ENCODE data around the gene CLDN15.

The CLDN15 gene

DNA sequence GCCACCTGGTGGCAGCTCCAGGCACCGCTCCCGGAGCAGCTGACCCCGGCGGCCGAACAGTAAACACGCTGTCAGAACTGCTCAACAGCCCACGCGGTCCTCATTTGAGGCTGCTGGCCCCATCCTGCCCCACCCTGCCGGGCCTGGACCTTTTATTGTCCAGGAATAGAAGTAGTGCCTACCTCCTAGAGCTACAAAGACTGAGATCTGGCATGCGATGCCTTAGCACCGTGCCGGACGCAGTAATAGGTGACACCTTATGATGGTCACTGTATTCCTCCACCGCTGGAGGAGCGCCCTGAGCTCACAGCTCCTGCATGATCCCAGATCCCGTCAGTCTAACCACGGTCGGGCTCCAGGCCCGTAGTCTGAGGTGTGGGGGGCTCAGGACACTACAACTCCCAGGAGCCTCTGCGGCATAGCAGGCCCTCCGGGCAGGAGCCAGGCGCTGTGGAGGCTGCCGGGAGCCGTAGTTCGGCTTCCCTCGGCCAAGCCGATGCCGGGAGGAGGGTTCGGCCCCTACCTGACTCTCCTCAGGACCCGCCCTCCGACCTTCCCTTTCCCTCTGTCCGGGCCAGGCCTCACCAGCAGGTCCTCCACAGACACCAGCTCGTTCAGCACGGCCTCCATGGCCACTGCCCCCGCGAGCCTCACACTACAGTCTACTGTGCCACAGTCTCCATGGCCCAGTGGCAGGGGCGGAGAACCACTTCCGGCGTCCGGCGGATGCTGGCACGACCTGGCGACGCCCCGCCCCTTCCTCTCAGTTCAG, 7.0 kb upstream of the CLDN15 start, which contains the start of gene FIS1:
Gene FIS1 (minus strand): TSS at position 707 of the 772 bp plus-strand sequence. CDS start 77 bp downstream, at position 630.
- peak; percentile 95 for DNase-seq (ENCODE audit: low spot score)

DNA sequence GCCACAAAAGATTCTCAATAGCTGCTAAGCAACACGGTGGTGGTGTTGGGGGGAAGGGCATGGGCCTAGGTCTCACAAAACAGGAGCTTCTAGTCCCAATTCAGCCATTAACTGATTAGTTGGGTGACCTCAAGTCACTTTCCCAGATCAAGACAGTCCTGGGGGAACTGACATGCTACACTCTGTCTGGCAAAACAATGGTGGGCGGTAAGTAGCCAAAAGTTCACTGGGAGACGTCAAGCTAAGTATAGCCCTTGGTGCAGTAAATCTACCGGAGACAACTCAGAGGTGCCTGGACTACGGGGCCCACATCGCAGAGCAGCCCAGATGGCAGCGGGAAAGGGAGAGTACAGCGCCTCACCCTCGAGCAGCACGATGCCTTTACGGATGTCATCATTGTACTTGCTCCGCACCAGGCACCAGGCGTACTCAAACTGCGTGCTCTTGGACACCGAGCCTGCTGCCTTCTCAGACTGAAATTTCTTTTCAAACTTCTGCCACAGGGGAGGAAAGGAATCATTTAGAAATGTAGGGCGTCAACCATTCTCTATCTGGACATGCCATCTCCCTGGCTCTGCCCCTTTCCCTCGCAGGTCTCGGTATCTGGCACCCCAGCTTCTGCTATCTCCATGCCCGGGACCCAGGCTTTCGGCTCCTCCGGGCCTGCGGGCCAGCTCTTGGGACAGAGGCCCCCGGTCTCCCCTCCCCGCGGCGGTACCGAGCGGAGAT, 6.2 kb upstream of the CLDN15 start:
- DNase-seq (ENCODE audit: low spot score) = no peak

DNA sequence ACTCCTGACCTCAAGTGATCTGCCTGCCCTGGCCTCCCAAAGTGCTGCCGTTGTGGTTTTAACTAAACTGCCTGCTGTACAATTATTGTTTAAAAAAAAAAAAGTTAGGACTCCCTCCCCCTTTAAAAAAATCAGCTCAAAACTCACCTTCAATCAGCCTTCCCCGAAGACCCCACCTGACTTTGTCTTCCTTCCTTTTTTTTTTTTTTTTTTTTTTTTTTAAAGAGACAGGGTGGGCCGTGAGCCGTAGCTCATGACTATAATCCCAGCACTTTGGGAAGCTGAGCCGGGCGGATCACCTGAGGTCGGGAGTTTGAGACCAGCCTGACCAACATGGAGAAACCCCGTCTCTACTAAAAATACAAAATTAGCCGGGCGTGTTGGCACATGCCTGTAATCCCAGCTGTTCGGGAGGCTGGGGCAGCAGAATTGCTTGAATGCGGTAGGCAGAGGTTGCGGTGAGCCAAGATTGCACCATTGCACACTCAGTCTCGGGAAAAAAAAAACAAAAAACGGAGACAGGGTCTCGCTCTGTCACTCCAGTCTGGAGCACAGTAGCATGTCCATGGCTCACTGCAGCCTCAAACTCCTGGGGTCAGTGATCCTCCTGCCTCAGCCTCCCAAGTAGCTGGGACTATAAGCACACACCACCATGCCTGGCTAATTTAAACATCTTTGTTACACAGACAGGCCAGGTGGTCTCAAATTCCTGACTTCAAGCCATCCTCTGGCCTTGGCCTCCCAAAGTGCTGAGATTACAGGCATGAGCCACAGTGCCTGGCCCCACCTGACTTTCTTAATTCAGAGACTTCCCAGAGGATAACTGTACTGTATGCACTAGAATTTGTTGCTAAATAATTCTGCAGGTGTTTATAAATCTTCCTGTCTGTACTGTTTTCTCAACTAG, 4.1 kb upstream of the CLDN15 start:
- no peak for DNase-seq (ENCODE audit: low spot score)

DNA sequence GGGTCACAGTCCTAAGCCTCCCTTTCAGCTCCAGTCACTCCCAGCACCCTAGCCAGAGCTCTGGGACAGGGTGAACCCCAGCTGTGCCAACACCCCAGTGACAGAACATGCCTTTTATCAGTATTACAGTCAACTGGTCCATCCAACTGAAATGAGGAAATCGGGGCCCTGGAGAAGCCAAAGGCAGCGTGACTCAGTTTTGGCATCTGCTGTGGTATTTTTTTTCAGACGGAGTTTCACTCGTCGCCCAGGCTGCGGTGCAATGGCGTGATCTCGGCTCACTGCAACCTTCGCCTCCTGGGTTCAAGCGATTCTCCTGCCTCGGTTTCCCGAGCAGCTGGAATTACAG, 3.4 kb upstream of the CLDN15 start:
- no peak for DNase-seq (ENCODE audit: low spot score)

DNA sequence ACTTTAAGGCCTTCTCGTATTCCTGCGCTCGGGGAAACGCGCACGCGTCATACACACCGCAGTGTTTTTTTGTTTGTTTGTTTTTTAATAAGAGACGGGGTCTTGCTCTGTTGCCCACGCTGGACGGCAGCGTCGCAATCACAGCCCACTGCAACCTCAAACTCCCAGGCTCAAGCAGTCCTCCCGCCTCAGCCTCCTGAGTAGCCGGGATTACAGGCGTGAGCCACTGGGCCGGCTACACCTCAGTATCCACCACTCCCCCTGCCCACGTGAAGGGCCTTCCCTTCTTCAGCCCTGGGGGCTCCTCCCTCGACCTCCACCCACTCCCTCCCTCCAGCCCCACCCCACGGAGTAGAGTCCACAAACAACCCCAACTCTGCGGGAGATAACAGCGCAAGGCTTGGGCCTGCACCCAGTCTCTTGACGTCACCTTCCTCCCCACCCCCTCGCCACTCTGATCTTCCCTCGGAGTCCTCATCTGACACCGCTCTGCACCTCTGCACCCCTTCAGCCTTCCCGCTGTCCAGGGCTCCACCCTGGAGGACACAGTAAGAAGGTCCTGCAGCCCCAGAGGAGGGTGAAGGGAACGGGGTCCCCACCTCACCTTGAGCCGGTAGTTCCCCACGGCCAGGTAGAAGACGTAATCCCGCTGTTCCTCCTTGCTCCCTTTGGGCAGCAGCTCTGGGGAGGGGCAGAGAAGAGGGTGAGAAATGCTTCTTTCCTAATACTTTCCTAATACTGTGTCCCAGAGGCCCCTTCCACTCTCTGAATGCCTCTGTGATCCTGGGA, 2.8 kb upstream of the CLDN15 start:
- no peak for DNase-seq (ENCODE audit: low spot score)

DNA sequence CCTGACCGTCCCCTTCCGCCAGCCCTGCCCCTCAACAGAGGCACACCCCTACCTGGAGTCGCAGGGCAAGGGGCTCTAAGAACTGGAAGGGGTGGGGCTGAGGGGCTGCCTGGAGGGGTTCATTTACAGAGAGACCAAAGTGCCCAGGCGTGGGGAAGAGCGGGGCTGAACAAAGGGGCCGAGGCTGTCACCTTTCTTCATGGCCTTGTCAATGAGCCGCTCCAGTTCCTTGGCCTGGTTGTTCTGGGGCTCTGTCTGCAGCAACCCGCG, 2.3 kb upstream of the CLDN15 start:
- no peak for DNase-seq (ENCODE audit: low spot score)

DNA sequence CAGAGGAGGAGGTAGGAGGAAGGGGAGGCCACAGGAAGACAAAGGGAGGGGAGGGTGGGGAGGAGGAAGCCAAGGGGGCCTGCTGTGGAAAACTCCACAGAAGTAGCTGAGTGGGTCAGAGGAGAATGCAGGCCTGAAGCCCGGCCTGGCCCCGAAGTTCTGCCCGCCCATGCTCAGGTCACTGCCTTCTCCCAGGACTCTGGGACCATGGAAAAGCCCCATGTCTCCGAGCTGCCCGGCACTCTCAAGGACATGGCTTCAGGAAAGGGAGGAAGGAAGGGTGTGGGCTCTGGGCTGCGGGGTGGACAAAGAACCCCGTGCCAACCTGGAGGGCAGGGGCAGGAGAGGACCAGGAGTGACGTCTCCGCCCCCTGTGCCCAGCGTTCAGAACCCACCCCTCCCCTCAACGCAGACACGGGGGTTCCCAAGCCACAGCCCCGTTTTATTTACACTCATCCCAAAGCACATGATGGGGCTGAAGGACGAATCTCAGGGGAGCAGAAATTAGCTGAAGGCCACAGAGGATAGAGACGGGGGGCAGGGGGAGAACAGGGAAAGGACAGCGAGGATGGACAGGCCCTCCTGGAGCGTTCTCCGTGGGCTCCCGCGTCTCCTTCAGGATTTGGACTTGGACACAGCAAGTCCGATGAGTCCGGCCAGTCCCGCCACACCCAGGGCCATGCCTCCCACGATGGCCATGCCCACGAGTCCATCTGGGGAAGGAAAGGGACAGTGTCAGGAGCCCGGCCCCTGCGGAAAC, 1.8 kb upstream of the CLDN15 start:
- DNase-seq (ENCODE audit: low spot score) = no peak

DNA sequence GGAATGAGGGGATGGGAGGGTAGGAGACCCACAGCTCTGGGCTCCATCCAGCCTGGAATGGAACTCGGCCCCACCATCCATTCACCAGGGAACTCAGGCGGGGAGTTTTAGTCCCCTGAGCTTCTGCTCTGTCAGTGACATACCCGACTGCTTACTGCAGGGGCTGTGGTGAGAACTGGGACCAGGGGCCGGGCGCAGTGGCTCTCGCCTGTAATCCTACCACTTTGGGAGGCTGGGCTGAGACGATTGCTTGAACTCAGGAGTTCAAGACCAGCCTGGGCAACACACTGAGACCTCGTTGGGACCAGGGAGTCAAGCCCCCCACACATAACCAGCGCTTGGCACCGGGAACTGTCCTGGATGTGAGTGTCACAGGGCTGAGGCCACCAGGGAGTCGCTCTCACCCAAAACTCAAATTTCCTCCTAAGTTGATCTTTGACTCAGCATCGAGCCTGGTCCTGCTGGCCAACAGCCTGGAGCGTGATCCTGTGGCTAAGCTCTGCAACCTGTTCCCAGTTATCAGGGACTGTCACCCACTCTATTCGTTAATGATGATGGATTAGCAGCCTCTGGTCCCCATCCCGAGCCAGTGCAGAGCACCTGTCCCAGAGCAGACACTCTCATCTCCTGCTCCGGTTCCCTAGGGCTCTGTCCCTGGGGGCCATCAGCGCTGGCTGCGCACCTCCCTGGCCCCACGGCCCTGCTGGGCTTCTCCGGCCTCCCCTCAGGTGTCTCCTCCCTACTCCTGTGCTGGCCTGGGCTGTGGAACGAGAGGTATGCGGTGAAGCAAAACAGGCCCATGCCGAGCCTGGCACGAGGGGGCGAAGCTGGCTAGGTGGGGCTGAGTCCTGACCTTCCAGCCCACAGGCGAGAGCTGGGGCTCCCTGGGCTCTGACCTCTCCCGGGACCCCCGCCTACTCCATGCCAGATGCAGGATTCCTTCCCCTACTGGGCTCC, 902 bp upstream of the CLDN15 start:
- DNase-seq (ENCODE audit: low spot score) = no peak

DNA sequence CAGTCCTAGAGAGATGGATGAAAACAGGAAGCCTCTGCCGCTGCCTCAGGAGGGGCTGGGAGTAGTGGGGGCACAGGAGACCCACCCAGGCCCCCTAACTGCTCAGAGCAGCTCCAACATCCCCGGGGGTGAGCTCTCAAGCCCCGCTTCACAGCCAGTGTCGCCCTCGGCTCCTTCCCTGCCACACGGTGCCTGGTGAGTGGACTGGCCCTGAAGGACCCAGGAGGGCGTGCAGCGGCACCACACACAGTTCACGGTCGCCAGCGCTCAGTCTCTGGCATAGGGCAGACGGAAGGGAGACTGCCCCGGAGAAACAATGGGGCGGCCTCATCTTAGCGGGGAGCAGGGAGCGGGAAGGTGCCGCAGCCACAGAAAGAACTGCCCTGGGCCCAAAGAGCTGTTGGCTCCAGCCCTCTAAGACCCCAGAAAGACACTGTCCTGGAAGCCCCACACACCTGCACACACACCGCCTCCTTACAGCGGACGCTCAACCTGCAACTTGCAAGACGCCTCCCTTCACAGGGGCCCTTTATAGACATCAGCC, 1.2 kb downstream of the CLDN15 start:
- DNase-seq (ENCODE audit: low spot score) = no peak

DNA sequence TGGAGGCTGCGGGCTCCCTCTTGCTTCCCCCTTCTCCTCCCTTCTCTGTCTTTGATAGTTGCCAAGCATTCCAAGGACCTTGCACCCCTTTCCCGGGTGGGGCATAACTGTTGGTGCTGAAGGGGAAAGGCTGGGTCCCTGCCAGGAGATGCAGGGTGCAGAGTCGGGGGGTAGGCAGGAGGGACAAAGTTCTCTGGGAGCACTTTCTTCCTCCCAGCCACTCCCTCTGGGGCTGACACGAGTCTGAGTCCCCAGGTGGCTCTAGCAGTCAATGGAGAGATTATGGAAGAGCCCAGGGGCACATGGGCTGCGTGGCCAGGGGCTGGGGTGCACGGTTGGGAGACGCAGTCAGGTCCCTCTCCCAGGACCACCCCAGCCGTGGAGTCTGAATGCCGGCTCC, 2.1 kb downstream of the CLDN15 start:
- DNase-seq (ENCODE audit: low spot score) = no peak

DNA sequence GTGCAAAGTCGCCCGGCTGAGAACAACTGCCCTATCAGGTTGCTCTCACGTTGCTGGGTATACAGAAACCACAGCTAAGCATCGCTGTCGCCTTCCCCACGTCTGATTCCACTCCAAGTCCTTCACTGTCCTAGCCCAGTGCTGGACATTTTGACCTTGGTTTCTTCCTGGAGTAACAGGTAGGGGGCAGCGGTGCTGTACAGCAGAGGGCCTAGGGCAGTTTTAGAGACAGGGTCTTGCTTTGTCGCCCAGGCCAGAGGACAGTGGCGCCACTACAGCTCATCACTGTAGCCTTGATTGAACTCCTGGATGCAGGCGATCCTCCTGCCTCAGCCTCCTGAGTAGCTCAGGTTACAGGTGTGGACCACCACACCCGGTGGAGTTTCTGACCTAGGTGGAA, 2.6 kb downstream of the CLDN15 start:
- no peak for DNase-seq (ENCODE audit: low spot score)

DNA sequence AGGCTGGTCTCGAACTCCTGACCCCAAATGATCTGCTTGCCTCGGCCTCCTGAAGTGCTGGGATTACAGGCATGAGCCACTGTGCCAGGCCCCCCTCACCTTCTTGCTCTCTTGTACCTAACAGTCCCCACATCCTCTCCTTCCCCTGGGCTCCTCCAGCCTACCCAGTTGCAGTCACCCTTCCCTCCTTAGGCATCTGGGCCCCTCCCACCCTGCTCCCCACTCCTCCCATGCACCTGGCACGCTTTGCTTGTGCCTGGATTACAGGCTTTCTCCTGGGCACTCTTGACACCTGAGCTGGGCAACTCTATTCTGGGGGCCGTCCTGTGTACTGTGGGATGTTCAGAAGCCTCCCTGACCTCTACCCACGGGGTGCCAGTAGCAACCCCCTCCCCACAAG, 3.0 kb downstream of the CLDN15 start:
- no peak for DNase-seq (ENCODE audit: low spot score)

DNA sequence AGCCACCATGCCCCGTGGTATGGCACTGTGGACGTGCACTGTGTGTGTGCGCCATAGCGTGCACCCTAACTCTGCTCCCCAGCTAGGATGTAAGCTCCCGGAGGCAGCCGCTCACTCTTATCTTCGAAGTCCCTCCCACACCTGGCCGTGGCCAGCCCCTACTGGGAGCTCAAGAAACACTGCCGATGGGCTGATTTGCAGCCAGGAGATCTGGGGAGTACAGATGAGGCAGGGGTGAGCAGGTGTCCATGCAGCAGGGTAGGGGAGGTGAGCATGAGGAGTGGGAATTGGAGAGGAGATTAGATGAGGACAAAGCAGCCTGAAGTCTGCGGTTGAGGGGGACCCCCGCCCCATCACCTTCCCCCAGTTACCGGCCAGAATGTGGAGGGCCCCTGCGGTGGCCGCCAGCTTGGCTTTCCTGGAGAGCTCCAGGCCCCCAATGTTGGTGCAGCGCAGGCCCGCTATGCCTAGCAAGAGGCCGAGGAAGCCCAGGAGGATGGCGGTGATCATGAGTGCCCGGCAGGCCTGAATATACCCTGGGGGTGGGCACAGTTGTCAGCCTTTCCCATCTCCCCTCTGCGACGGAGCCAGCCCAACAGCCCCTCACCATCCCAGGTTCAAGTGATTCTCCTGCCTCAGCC, 3.6 kb downstream of the CLDN15 start:
- no peak for DNase-seq (ENCODE audit: low spot score)

DNA sequence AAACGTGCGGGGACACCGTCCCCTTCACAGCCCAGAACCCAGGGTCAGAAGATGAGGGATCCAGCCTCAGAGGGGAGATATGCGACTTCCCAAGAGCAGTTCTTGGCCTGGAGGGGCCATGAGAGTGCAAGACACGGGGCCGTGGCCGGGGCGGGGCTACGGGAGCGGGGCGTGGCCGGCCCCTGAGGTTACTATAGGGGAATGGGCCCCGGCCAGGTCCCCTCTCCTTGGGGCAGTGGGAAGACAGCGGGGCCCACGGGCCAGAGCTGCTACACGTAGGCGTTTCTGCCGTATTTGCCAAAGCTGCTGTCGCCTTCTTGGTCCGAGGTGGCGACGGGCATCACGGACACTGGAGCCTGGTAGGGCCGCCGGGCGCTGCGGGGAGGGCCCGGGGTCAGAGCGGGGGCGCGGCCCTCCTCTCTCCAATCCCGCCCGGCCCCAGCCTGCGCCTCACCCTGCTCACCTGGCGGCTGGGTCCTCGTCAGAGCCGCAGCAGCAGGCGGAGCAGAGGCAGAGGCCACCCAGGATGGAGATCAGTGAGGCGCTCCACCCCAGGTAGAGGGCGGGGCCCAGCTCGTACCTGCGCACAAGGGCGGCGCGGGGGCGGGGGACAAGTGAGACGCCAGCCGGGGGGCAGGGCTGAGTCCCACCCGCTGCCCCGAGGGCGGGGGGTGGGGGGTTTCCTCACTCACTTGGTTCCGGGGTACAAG, 5.3 kb downstream of the CLDN15 start:
- DNase-seq (ENCODE audit: low spot score) = no peak

DNA sequence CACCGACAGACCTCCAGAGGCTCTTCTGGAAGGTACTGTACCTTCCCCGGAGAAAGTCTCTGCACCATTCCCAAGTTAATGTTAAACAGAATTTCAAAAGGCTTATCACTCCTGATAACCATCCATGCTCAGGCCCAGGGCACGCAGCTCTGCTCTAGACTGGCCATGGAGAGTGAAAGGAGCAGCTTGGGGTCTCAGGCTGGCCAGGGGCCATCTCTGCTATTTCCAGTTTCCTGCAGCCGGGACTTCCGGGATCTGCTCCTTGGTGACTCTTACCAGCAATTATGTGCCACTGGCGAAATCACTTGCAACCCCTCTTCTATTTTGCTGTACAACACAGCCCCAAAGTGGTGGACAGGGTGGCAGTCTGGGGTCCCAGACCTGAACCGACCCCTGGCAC, 6.0 kb downstream of the CLDN15 start:
- no peak for DNase-seq (ENCODE audit: low spot score)

DNA sequence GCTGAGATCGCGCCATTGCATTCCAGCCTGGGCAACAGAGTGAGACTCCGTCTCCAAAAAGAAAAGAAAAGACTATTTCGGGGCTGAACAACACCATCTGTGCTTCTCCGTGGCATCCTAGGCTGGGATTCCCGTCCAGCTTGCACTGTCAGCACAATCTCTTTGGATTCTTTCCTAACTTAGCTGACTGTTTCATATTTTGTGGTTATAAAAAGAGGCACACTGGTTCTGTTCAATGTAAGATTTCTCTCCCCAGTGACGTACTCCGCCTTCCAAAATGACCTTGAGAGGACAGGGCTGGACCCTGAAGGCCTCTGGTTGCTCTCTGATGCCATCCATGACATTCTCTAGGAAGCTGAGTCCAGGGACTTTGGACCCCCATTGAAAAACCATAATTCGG, 10.9 kb downstream of the CLDN15 start:
- no peak for DNase-seq (ENCODE audit: low spot score)

DNA sequence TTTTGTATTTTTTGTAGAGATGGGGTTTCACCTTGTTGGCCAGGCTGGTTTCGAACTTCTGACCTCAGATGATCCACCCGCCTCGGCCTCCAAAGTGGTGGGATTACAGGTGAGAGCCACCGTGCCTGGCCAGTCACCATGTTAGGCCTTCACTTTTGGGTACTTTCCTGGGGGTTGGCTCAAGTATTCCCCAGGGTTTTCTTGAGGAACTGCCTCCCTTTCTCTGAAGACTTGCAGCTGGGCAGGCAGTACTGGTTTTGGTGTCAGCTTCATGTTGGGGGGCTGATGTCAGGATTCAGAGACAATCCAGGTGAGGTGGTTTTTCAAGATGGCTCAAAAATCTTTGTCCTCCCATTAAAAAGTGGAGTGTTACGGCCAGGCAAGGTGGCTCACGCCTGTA, 12.0 kb downstream of the CLDN15 start:
- DNase-seq (ENCODE audit: low spot score) = no peak

DNA sequence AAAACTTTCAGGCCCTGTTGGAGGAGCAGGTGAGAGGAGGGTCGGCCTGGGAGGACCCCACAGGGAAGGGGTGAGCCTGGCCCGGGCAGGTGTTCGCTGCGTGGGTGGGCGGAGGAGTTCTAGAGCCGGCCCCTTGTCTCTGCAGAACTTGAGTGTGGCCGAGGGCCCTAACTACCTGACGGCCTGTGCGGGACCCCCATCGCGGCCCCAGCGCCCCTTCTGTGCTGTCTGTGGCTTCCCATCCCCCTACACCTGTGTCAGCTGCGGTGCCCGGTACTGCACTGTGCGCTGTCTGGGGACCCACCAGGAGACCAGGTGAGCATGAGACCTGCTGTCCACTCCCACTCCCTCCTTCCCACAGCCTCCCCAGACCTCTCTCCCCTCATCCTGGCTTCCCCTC, 14.1 kb downstream of the CLDN15 start:
- no peak for DNase-seq (ENCODE audit: low spot score)

Data from globus pallidus (tissue), 1 donor.